GM12878 (cell line): ENCODE data around the gene CREB5. TPM values are rescaled to one million over a fixed set of nuclear protein-coding genes. Genes with fewer than 3 reads are reported as not detected.

Source experiments
- CEBPB ChIP-seq, 2 experiments: fragments of 150-350 bp in 1 of 2; IDR thresholded peaks; 2 replicates each; pipeline ENCODE4 v1.6.1; 2012 to 2014; ENCODE audit warnings: low read depth in 2 of 2, low read length in 2 of 2, borderline replicate concordance in 1 of 2, inconsistent platforms in 1 of 2
- CREB1 ChIP-seq: IDR thresholded peaks from 2 replicates; pipeline ENCODE4 v1.6.1; 2012; ENCODE audit warnings: low read depth, mild to moderate bottlenecking, inconsistent platforms
- EED ChIP-seq: sonication (generic); IDR thresholded peaks from 2 replicates; pipeline ENCODE4 v1.6.1; 2016; ENCODE audit warnings: antibody characterized with exemption, low read depth
- EZH2 ChIP-seq: IDR thresholded peaks from 2 replicates; pipeline ENCODE4 v1.6.1; 2012; ENCODE audit warnings: low read depth, mild to moderate bottlenecking, control low read depth, inconsistent platforms, low read length, borderline replicate concordance; ENCODE audit not compliant: control insufficient read depth
- GABPA ChIP-seq: IDR thresholded peaks from 2 replicates; pipeline ENCODE4 v1.6.1; 2014; ENCODE audit warnings: antibody characterized with exemption, low read depth, mild to moderate bottlenecking, inconsistent platforms
- KLF5 ChIP-seq: fragments of 450-650 bp; IDR thresholded peaks from 2 replicates; pipeline ENCODE4 v1.6.1; 2014; ENCODE audit warnings: mild to moderate bottlenecking; ENCODE audit not compliant: partially characterized antibody
- MAX ChIP-seq: IDR thresholded peaks from 2 replicates; pipeline ENCODE4 v1.6.1; 2012; ENCODE audit warnings: low read depth, low read length, improper control_type of control experiment
- MXI1 ChIP-seq: fragments of 150-350 bp; IDR thresholded peaks from 2 replicates; pipeline ENCODE4 v1.6.1; 2011; ENCODE audit warnings: low read depth, mild to moderate bottlenecking, inconsistent platforms, low read length, improper control_type of control experiment
- NFIC ChIP-seq: IDR thresholded peaks from 2 replicates; pipeline ENCODE4 v1.6.1; 2012; ENCODE audit warnings: low read depth, mild to moderate bottlenecking, inconsistent platforms, low read length, moderate library complexity
- PAX5 ChIP-seq: IDR thresholded peaks from 2 replicates; pipeline ENCODE4 v1.6.1; 2011; ENCODE audit warnings: low read depth, low read length, borderline replicate concordance
- PRDM15 ChIP-seq: fragments of 450-650 bp; formaldehyde crosslinking; IDR thresholded peaks from 2 replicates; pipeline ENCODE4 v1.4.0; 2020; ENCODE audit warnings: mild to moderate bottlenecking, moderate library complexity
- RUNX3 ChIP-seq: IDR thresholded peaks from 2 replicates; pipeline ENCODE4 v1.6.1; 2012; ENCODE audit warnings: low read length, inconsistent platforms
- SMAD5 ChIP-seq: IDR thresholded peaks from 2 replicates; pipeline ENCODE4 v1.6.1; 2016; ENCODE audit warnings: antibody characterized with exemption, low read depth
- STAT3 ChIP-seq: IDR thresholded peaks from 2 replicates; pipeline ENCODE4 v1.6.1; 2011; ENCODE audit warnings: low read depth, low read length, improper control_type of control experiment
- SUPT20H ChIP-seq: IDR thresholded peaks from 2 replicates; pipeline ENCODE4 v1.6.1; 2011; ENCODE audit warnings: low read depth, mild to moderate bottlenecking, low read length, moderate library complexity, borderline replicate concordance; ENCODE audit not compliant: control insufficient read depth
- SUZ12 ChIP-seq: fragments of 200-600 bp; sonication (generic); IDR thresholded peaks from one replicate; pipeline ENCODE4 v1.6.1; 2018; ENCODE audit warnings: antibody characterized with exemption, mild to moderate bottlenecking; ENCODE audit not compliant: unreplicated experiment
- TCF12 ChIP-seq: IDR thresholded peaks from 2 replicates; pipeline ENCODE4 v1.6.1; 2011; ENCODE audit warnings: low read depth, mild to moderate bottlenecking, low read length
- ZBTB33 ChIP-seq: fragments of 450-650 bp; IDR thresholded peaks from 2 replicates; pipeline ENCODE4 v1.6.1; 2017; ENCODE audit warnings: mild to moderate bottlenecking
- ZZZ3 ChIP-seq: IDR thresholded peaks from 2 replicates; pipeline ENCODE4 v1.6.1; 2011; ENCODE audit warnings: low read depth; ENCODE audit not compliant: control insufficient read depth, insufficient read length
- polyA plus RNA-seq, 11 experiments: library from polyadenylated mRNA; depleted of rRNA in 4 of 11; unstranded in 6 of 11; stranded (reverse) in 5 of 11; fragments of >200 nt; fragmentation: Nextera tagmentation in 4 of 11; fragmentation: Illumina TruSeq in 1 of 11; extraction: Ambion mirVana in 4 of 11; extraction: Trizol in 1 of 11; gene quantifications; 1 replicate in 1 of 11; 2 replicates in 10 of 11; pipeline versions ENCODE4 v1.2.1 to v1.2.3, GENCODE V29; 2011 to 2016; ENCODE audit warnings: inconsistent platforms in 2 of 11, missing spikeins in 2 of 11, low read depth in 1 of 11
- total RNA-seq, 4 experiments: library from RNA; depleted of rRNA in 3 of 4; stranded (reverse); fragments of >200 nt in 3 of 4; fragmentation: Illumina TruSeq in 1 of 4; extraction: Trizol in 1 of 4; gene quantifications; 2 replicates each; pipeline versions ENCODE4 v1.2.1 to v1.2.3, GENCODE V29; 2013 to 2021
- TF ChIP-seq, protein P1 (sequence below): fragments of 450-650 bp; IDR thresholded peaks from 2 replicates; pipeline ENCODE4 v1.6.1; 2017; ENCODE audit warnings: mild to moderate bottlenecking, low read depth, inconsistent platforms; ENCODE audit not compliant: poor library complexity, severe bottlenecking
- TF ChIP-seq, protein P2 (sequence below), 3 experiments: IDR thresholded peaks in 2 of 3; conservative IDR thresholded peaks in 1 of 3; 2 replicates each; pipeline ENCODE4 v1.5.1; 2011; ENCODE audit warnings: low read depth in 3 of 3, low read length in 3 of 3, mild to moderate bottlenecking in 3 of 3, control low read depth in 2 of 3, moderate library complexity in 2 of 3, inconsistent platforms in 1 of 3, mixed read lengths in 1 of 3; ENCODE audit not compliant: control insufficient read depth in 2 of 3, insufficient read depth in 1 of 3; ENCODE audit errors: extremely low read depth in 1 of 3

Gene CREB5
- total and polyA plus RNA-seq, 10 of the 15 experiments (the other 5 are each of a cell fraction or from before 2014, with no cell fraction given) = 12.9 to 74.1 (median 53.0) TPM

- TF ChIP-seq PRDM15 (CRISPR knock-in tag) (no peak), MAX (no peak), GABPA (no peak), RUNX3 (no peak; the same call in 1 of the 2 replicates), SUPT20H (no peak), SMAD5 (no peak), STAT3 (no peak), EED (peak; percentile 83), CEBPB (IDR thresholded peaks at IDR 0.05; ENCODE audit: borderline replicate concordance in 1 of 2, low read depth in 2 of 2, low read length in 2 of 2) (no peak), MXI1 (no peak), NFIC (peak; percentile 40; the same call in 1 of the 2 replicates), KLF5 (no peak), CREB1 (no peak), TCF12 (no peak), ZZZ3 (no peak), ZBTB33 (no peak), EZH2 (no peak), PAX5 (no peak), SUZ12 (no peak)
- TF ChIP-seq, protein P1, sequence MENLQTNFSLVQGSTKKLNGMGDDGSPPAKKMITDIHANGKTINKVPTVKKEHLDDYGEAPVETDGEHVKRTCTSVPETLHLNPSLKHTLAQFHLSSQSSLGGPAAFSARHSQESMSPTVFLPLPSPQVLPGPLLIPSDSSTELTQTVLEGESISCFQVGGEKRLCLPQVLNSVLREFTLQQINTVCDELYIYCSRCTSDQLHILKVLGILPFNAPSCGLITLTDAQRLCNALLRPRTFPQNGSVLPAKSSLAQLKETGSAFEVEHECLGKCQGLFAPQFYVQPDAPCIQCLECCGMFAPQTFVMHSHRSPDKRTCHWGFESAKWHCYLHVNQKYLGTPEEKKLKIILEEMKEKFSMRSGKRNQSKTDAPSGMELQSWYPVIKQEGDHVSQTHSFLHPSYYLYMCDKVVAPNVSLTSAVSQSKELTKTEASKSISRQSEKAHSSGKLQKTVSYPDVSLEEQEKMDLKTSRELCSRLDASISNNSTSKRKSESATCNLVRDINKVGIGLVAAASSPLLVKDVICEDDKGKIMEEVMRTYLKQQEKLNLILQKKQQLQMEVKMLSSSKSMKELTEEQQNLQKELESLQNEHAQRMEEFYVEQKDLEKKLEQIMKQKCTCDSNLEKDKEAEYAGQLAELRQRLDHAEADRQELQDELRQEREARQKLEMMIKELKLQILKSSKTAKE = no peak
- TF ChIP-seq, protein P2, sequence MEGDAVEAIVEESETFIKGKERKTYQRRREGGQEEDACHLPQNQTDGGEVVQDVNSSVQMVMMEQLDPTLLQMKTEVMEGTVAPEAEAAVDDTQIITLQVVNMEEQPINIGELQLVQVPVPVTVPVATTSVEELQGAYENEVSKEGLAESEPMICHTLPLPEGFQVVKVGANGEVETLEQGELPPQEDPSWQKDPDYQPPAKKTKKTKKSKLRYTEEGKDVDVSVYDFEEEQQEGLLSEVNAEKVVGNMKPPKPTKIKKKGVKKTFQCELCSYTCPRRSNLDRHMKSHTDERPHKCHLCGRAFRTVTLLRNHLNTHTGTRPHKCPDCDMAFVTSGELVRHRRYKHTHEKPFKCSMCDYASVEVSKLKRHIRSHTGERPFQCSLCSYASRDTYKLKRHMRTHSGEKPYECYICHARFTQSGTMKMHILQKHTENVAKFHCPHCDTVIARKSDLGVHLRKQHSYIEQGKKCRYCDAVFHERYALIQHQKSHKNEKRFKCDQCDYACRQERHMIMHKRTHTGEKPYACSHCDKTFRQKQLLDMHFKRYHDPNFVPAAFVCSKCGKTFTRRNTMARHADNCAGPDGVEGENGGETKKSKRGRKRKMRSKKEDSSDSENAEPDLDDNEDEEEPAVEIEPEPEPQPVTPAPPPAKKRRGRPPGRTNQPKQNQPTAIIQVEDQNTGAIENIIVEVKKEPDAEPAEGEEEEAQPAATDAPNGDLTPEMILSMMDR (IDR thresholded peaks at IDR 0.05 in 2 of 3, conservative IDR thresholded peaks at IDR 0.05 in 1 of 3; ENCODE audit: control insufficient read depth in 2 of 3, extremely low read depth in 1 of 3, insufficient read depth in 1 of 3, low read depth in 3 of 3, low read length in 3 of 3) = no peak
Observed at GRCh38 chr7:28477041-28477442, 64.7 kb downstream of the CREB5 start (continued).
